ENCODE data around the gene TTC7B.

TTC7B gene

DNA sequence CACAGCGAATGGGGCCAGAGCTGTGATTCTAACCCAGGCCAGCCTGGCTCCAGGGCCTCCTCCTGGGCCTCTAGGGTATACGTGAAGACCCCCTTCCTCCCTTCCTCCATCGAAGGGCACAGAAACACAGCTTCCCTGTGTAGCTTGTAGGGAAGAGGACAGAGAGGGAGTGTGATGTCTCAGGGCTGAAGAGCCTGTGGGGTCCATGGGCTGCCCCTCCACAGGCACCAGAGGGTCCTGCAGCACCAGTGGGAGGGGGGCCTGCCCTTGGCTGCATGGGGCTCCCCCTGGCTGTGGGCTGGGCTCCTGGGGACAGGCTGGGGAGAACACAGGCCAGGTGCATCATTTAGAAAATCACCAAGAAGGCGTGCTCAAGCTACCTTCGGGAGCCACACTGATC, 240.9 kb downstream of the TTC7B start:
- 0 out of 2 replicates have a peak, but pooled peaks cover 7% of the 10 kb centered on the region for H3K27me3 ChIP-seq (ENCODE audit: insufficient read depth, low read length)
- no peaks in the 10 kb centered on the region for H3K4me1 ChIP-seq (ENCODE audit: insufficient read depth, low read length, severe bottlenecking)
- H3K79me2 ChIP-seq (ENCODE audit: insufficient read depth, low read length) = no peaks in the 10 kb centered on the region
- TF ChIP-seq CTCF (IDR thresholded peaks at IDR 0.05; ENCODE audit: low read length) = no peak
- no peak overlapping the region for H3K9ac ChIP-seq (ENCODE audit: low read length)
- H3K9me3 ChIP-seq (ENCODE audit: low read length) = no peaks in the 10 kb centered on the region
- no peak overlapping the region for H3K4me2 ChIP-seq (ENCODE audit: low read length)
- H3K36me3 ChIP-seq (ENCODE audit: insufficient read depth, low read length) = no peaks in the 10 kb centered on the region
- H3F3A ChIP-seq (ENCODE audit: insufficient read depth, low read length) = no peaks in the 10 kb centered on the region
- H3K9me2 ChIP-seq (ENCODE audit: low read depth, low read length) = no peaks in the 10 kb centered on the region
- H4K20me1 ChIP-seq (ENCODE audit: insufficient read depth, low read length) = no peaks in the 10 kb centered on the region
- no peak overlapping the region for H3K27ac ChIP-seq (ENCODE audit: low read depth, low read length, poor library complexity, severe bottlenecking)
- H2AFZ ChIP-seq (ENCODE audit: low read length) = no peak overlapping the region
- H3K4me3 ChIP-seq (ENCODE audit: low read depth, low read length, poor library complexity, severe bottlenecking) = no peak overlapping the region

GRCh38 chr14:90574188-90575131, 241.8 kb downstream of the TTC7B start:
- no peak overlapping the region for H2AFZ ChIP-seq (ENCODE audit: low read length)
- no peaks in the 10 kb centered on the region for H3K9me2 ChIP-seq (ENCODE audit: low read depth, low read length)
- no peak overlapping the region for H3K4me2 ChIP-seq (ENCODE audit: low read length)
- H3F3A ChIP-seq (ENCODE audit: insufficient read depth, low read length) = no peaks in the 10 kb centered on the region
- no peaks in the 10 kb centered on the region for H3K79me2 ChIP-seq (ENCODE audit: insufficient read depth, low read length)
- no peaks in the 10 kb centered on the region for H3K27me3 ChIP-seq (ENCODE audit: insufficient read depth, low read length)
- no peaks in the 10 kb centered on the region for H3K9me3 ChIP-seq (ENCODE audit: low read length)
- TF ChIP-seq EZH2 (IDR thresholded peaks at IDR 0.05; ENCODE audit: borderline replicate concordance, low read length) (no peak), CTCF (IDR thresholded peaks at IDR 0.05; ENCODE audit: low read length) (no peak)
- no peaks in the 10 kb centered on the region for H3K4me1 ChIP-seq (ENCODE audit: insufficient read depth, low read length, severe bottlenecking)
- H3K36me3 ChIP-seq (ENCODE audit: insufficient read depth, low read length) = no peaks in the 10 kb centered on the region
- H3K9ac ChIP-seq (ENCODE audit: low read length) = no peak overlapping the region
- no peak overlapping the region for H3K4me3 ChIP-seq (ENCODE audit: low read depth, low read length, poor library complexity, severe bottlenecking)
- no peak overlapping the region for H3K27ac ChIP-seq (ENCODE audit: low read depth, low read length, poor library complexity, severe bottlenecking)
- H4K20me1 ChIP-seq (ENCODE audit: insufficient read depth, low read length) = no peaks in the 10 kb centered on the region

DNA sequence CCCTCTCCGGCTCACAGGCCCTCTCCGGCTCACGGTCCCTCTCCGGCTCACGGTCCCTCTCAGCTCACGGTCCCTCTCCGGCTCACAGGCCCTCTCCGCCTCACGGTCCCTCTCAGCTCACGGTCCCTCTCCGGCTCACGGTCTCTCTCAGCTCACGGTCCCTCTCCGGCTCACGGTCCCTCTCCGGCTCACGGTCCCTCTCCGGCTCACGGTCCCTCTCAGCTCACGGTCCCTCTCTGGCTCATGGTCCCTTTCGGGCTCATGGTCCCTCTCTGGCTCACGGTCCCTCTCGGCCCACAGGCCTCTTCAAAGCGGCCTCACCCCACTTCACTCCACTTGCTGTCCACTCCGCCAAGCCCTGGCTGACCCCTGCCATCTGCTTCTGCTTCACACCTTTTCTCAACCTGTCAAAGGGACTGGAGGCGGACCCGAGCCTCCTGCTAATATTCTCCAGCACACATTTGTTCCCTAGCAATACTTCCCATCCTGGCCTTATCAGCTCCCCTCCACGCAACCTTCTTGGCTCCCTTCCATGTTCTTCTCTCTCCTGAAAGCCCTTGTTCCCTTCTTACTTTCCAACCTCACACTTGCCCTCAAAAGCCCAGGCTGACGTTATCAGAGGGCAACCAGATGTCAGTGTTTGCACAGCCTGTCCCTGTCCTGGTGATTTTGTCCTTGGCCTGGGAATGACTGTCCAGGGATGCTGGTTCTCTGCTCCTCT, 242.7 kb downstream of the TTC7B start:
- H3K9me2 ChIP-seq (ENCODE audit: low read depth, low read length) = no peaks in the 10 kb centered on the region
- H3F3A ChIP-seq (ENCODE audit: insufficient read depth, low read length) = no peaks in the 10 kb centered on the region
- no peak overlapping the region for H3K9ac ChIP-seq (ENCODE audit: low read length)
- no peak for TF ChIP-seq CTCF (IDR thresholded peaks at IDR 0.05; ENCODE audit: low read length)
- TF ChIP-seq EZH2 (IDR thresholded peaks at IDR 0.05; ENCODE audit: borderline replicate concordance, low read length) = no peak
- no peaks in the 10 kb centered on the region for H3K79me2 ChIP-seq (ENCODE audit: insufficient read depth, low read length)
- H3K4me2 ChIP-seq (ENCODE audit: low read length) = no peak overlapping the region
- no peak overlapping the region for H3K27ac ChIP-seq (ENCODE audit: low read depth, low read length, poor library complexity, severe bottlenecking)
- no peak overlapping the region for H3K4me3 ChIP-seq (ENCODE audit: low read depth, low read length, poor library complexity, severe bottlenecking)
- no peaks in the 10 kb centered on the region for H3K36me3 ChIP-seq (ENCODE audit: insufficient read depth, low read length)
- no peaks in the 10 kb centered on the region for H3K9me3 ChIP-seq (ENCODE audit: low read length)
- H4K20me1 ChIP-seq (ENCODE audit: insufficient read depth, low read length) = no peaks in the 10 kb centered on the region
- H3K4me1 ChIP-seq (ENCODE audit: insufficient read depth, low read length, severe bottlenecking) = no peaks in the 10 kb centered on the region
- no peak overlapping the region for H2AFZ ChIP-seq (ENCODE audit: low read length)
- no peaks in the 10 kb centered on the region for H3K27me3 ChIP-seq (ENCODE audit: insufficient read depth, low read length)
